ENCODE measurements around the gene DCX. TPM values are rescaled to one million over a fixed set of nuclear protein-coding genes. Genes with fewer than 3 reads are reported as not detected.

DCX gene
- total RNA-seq, 4 donors from 2014 or later: 0.04 to 0.26 TPM; not detected in 2

DNA sequence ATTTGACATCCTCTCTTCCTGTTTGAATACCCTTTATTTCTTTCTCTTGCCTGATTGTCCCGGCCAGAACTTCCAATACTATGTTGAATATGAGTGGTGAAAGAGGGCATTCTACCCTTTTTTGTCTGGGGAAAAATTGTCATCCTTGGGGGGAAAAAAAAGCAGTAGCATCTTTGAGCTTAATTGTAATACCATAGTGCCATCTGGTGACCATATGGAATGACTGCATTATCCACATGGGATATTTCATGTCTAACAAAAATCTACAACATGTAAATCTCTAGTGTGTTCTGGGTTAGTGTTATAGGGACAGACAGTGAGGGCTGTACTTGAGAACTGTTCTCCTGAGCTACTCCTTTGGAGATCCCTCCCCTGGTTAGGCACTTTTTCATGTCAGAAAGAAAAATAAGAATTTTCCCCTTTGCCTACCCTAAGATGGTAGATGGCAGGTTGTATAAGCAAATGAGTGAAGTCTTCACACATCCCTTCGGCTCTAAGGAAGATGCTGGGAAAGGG is 167.7 kb downstream of the DCX start:
- no peaks in the 10 kb centered on the region for H3K4me1 ChIP-seq
- DNase-seq: no peak
- H3K27me3 ChIP-seq: no peaks in the 10 kb centered on the region
- H3K36me3 ChIP-seq: no peaks in the 10 kb centered on the region
- H3K27ac ChIP-seq: no peak overlapping the region
- no peak overlapping the region for H3K4me3 ChIP-seq
- H3K9me3 ChIP-seq: no peaks in the 10 kb centered on the region
- TF ChIP-seq POLR2A (IDR thresholded peaks at IDR 0.05): no peak
- TF ChIP-seq, protein P1, sequence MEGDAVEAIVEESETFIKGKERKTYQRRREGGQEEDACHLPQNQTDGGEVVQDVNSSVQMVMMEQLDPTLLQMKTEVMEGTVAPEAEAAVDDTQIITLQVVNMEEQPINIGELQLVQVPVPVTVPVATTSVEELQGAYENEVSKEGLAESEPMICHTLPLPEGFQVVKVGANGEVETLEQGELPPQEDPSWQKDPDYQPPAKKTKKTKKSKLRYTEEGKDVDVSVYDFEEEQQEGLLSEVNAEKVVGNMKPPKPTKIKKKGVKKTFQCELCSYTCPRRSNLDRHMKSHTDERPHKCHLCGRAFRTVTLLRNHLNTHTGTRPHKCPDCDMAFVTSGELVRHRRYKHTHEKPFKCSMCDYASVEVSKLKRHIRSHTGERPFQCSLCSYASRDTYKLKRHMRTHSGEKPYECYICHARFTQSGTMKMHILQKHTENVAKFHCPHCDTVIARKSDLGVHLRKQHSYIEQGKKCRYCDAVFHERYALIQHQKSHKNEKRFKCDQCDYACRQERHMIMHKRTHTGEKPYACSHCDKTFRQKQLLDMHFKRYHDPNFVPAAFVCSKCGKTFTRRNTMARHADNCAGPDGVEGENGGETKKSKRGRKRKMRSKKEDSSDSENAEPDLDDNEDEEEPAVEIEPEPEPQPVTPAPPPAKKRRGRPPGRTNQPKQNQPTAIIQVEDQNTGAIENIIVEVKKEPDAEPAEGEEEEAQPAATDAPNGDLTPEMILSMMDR (IDR thresholded peaks at IDR 0.05): peak in 5 of 6 experiments; percentile 23 to 49 (median 41)
- intact Hi-C loops (cut with DNase I): no loop called here
- 25 to 50% methylated on average over 2 of the region's 2 CpGs for WGBS, 2 donors

Small RNAs within 50 kb of the gene (small RNA-seq; reads per million reads assigned to genes)
- gene RNU6-496P: 0 to 0.30 (median 0.16) reads per million in 4 donors

Other genes starting within 250 kb of the DCX start
- 1 to 10 TPM in 2 of 4 donors, under 1 TPM in 2; 0.19 to 6.5 (median 3.3) TPM for gene CAPN6, start 141.7 kb downstream of the DCX start, total RNA-seq
- not detected for gene SERTM2, start 99.5 kb upstream of the DCX start, total RNA-seq